Endodermal cell (in vitro differentiated cells): ENCODE results near the gene SOX10. TPM values are rescaled to one million over a fixed set of nuclear protein-coding genes. Genes with fewer than 3 reads are reported as not detected.

Experiments
- DNase-seq: peaks from one replicate; pipeline ENCODE4 v3.0.0-alpha.2; 2017
- H3K27ac ChIP-seq: 2 replicates; pipeline ENCODE4 v1.5.1; 2013; ENCODE audit warnings: mild to moderate bottlenecking, low read depth, low read length, moderate library complexity
- H3K27me3 ChIP-seq: 2 replicates; pipeline ENCODE4 v1.6.1; 2013; ENCODE audit warnings: mild to moderate bottlenecking, low read length, moderate library complexity; ENCODE audit not compliant: insufficient read depth, control insufficient read depth, poor library complexity, severe bottlenecking
- H3K36me3 ChIP-seq: 2 replicates; pipeline ENCODE4 v1.7.0; 2013; ENCODE audit warnings: mild to moderate bottlenecking, low read length, moderate library complexity; ENCODE audit not compliant: control insufficient read depth, insufficient read depth
- H3K4me1 ChIP-seq: one replicate; pipeline ENCODE4 v1.7.0; 2013; ENCODE audit warnings: low read length; ENCODE audit not compliant: control insufficient read depth, insufficient read depth
- H3K4me3 ChIP-seq: 2 replicates; pipeline ENCODE4 v1.5.1; 2013; ENCODE audit warnings: mild to moderate bottlenecking, low read length, moderate library complexity
- H3K9ac ChIP-seq: 2 replicates; pipeline ENCODE4 v1.6.1; 2013; ENCODE audit warnings: mild to moderate bottlenecking, low read length, moderate library complexity; ENCODE audit not compliant: poor library complexity, severe bottlenecking; ENCODE audit errors: extremely low read depth
- H3K9me3 ChIP-seq: 2 replicates; pipeline ENCODE4 v1.6.1; 2013; ENCODE audit warnings: mild to moderate bottlenecking, low read length, moderate library complexity; ENCODE audit not compliant: control insufficient read depth
- H3K27ac Mint-ChIP-seq: 2 replicates; pipeline ENCODE4 v1.8.0; 2020; ENCODE audit warnings: mixed read lengths
- H3K27me3 Mint-ChIP-seq: 2 replicates; pipeline ENCODE4 v1.8.0; 2021; ENCODE audit warnings: mild to moderate bottlenecking, mixed read lengths; ENCODE audit not compliant: insufficient read depth
- H3K36me3 Mint-ChIP-seq: 2 replicates; pipeline ENCODE4 v1.8.0; 2020; ENCODE audit warnings: low read depth, mixed read lengths
- H3K4me1 Mint-ChIP-seq: 2 replicates; pipeline ENCODE4 v1.8.0; 2020; ENCODE audit warnings: mixed read lengths
- H3K4me3 Mint-ChIP-seq: 2 replicates; pipeline ENCODE4 v1.8.0; 2020; ENCODE audit warnings: mild to moderate bottlenecking, moderate library complexity, mixed read lengths
- H3K9me3 Mint-ChIP-seq: 2 replicates; pipeline ENCODE4 v1.8.0; 2020; ENCODE audit warnings: mild to moderate bottlenecking, mixed read lengths
- CTCF ChIP-seq: fragments of 200-600 bp; sonication (generic); conservative IDR thresholded peaks from 2 replicates; pipeline ENCODE4 v1.5.0; 2021; ENCODE audit warnings: antibody characterized with exemption, mild to moderate bottlenecking
- WGBS, 2 experiments: methylation state at CpG; one replicate each; pipeline versions ENCODE4 v1.1.5 to v1.1.7; 2013; ENCODE audit warnings: missing lambda C conversion rate in 2 of 2, mixed read lengths in 1 of 2; ENCODE audit not compliant: insufficient coverage in 1 of 2, insufficient read length in 1 of 2; 5-methylcytosine and 5-hydroxymethylcytosine counted together
- total RNA-seq, 2 donors: library from RNA; stranded (reverse); fragmentation: NEBNext Ultra II Directional in 1 of 2; extraction: Animal tissue kit (Norgen Biotek cat#: 25700) in 1 of 2; gene quantifications; 2 replicates in 1 of 2; 3 replicates in 1 of 2; pipeline ENCODE4 v1.2.1, GENCODE V29; 2021

Gene SOX10
- total RNA-seq, 2 donors from 2014 or later = 11.2 to 13.4 TPM

DNA sequence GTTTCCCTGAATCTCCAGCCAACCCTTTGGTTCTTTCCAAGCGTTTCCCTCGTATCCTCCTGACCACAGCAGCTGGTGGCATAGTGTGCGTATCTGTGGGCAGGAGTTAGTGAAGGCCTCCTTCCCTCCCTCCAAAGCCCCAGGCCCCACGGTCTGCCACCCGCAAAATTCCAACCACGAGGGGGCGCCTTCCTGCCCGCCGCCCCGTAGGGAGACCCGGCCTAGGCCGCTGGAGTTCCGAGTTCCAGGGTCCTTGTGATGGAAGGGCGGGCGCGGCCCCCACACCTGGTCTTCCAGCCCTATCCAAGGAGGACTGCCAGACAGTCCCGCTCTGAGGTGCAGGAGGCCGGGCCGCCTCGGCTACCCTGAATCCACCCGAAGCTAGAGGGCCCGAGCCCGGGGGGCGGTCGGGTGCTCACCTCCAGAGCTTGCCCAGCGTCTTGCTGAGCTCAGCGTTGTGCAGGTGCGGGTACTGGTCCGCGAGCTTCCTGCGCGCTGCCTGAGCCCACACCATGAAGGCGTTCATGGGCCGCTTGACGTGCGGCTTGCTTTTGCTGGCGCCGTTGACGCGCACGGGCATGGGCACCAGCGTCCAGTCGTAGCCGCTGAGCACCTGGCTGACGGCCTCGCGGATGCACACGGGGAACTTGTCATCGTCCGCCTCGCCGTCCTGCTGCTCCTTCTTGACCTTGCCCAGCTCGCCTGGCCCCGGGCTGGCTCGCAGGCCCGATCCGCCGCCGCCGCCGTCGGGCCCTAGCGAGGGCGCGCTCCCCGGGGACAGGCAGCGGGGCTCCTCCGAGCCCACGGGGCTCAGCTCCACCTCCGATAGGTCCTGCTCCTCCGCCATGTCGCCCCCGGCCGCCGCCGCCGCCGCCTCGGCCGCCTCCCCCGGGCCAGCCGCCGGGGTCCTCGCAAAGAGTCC lies 1.2 kb downstream of the SOX10 start:
- peak; percentile 98 for TF ChIP-seq CTCF
- H3K27ac Mint-ChIP-seq = peak overlapping the region; percentile 80
- 24 to 37% methylated on average over 17 to 84 of the region's 84 CpGs for WGBS, 2 experiments

GRCh38 chr22:37982151-37982785 lies 2.1 kb downstream of the SOX10 start:
- no peak for TF ChIP-seq CTCF
- Histone ChIP-seq H3K4me1 (peaks cover 14% of the 10 kb centered on the region), H3K27me3 (no peaks in the 10 kb centered on the region), H3K4me3 (peak overlapping the region; percentile 40), H3K36me3 (no peaks in the 10 kb centered on the region), H3K9me3 (no peaks in the 10 kb centered on the region), H3K9ac (no peak overlapping the region), H3K27ac (no peak overlapping the region)
- Mint-ChIP-seq H3K4me1 (peaks cover 43% of the 10 kb centered on the region), H3K36me3 (peaks cover 22% of the 10 kb centered on the region), H3K9me3 (no peaks in the 10 kb centered on the region), H3K4me3 (peak overlapping the region; percentile 70), H3K27me3 (peaks cover 6% of the 10 kb centered on the region), H3K27ac (peak overlapping the region; percentile 80)
- 87 to 88% methylated on average over 4 to 8 of the region's 8 CpGs for WGBS, 2 experiments
- no peak for DNase-seq

More for the DNA sequence above, 1.2 kb downstream of the SOX10 start:
- peak overlapping the region; percentile 70 for H3K4me3 Mint-ChIP-seq
- H3K27ac ChIP-seq = no peak overlapping the region
- H3K36me3 ChIP-seq = no peaks in the 10 kb centered on the region
- H3K9me3 ChIP-seq = no peaks in the 10 kb centered on the region
- peaks cover 15% of the 10 kb centered on the region for H3K36me3 Mint-ChIP-seq
- H3K4me1 Mint-ChIP-seq = peaks cover 43% of the 10 kb centered on the region
- peaks cover 6% of the 10 kb centered on the region for H3K27me3 Mint-ChIP-seq
- H3K4me3 ChIP-seq = peak overlapping the region; percentile 73
- H3K27me3 ChIP-seq = no peaks in the 10 kb centered on the region
- no peaks in the 10 kb centered on the region for H3K9me3 Mint-ChIP-seq
- DNase-seq = peak; percentile 94
- H3K9ac ChIP-seq = peak overlapping the region; percentile 25
- peaks cover 14% of the 10 kb centered on the region for H3K4me1 ChIP-seq

- H3K9me3 Mint-ChIP-seq = no peaks in the 10 kb centered on the region
- Histone ChIP-seq H3K36me3 (peaks cover under 1% of the 10 kb centered on the region), H3K9me3 (no peaks in the 10 kb centered on the region), H3K4me3 (no peak overlapping the region), H3K4me1 (peaks cover 14% of the 10 kb centered on the region), H3K9ac (no peak overlapping the region), H3K27me3 (no peaks in the 10 kb centered on the region), H3K27ac (no peak overlapping the region)
- WGBS, 2 experiments = 93 to 100% methylated on average over 3 to 6 of the region's 6 CpGs
- no peak for DNase-seq
- H3K4me3 Mint-ChIP-seq = peak overlapping the region; percentile 70
- H3K27me3 Mint-ChIP-seq = peaks cover 6% of the 10 kb centered on the region
- peaks cover 43% of the 10 kb centered on the region for H3K4me1 Mint-ChIP-seq
- peaks cover 30% of the 10 kb centered on the region for H3K36me3 Mint-ChIP-seq
- peak overlapping the region; percentile 39 for H3K27ac Mint-ChIP-seq
- no peak for TF ChIP-seq CTCF
Observed at GRCh38 chr22:37981282-37982011, 2.9 kb downstream of the SOX10 start.
